ENCODE measurements around the gene PXYLP1.
A peak's percentile ranks its signal among the peaks of the same experiment; 100 is the strongest.
"Not testable (repeated sequence)": the region's sequence is repeated elsewhere in the genome, so short reads cannot be mapped to it uniquely, and the experiment has no call there.

PXYLP1 gene

GRCh38 chr3:141203866-141204265, 27.8 kb upstream of the PXYLP1 start:
- H4K8ac ChIP-seq (ENCODE audit: low read depth, low read length), result no peak overlapping the region
- no peak overlapping the region for H3K23ac ChIP-seq (ENCODE audit: low read length)
- H3K14ac ChIP-seq (ENCODE audit: low read length), result no peak overlapping the region
- H3K9ac ChIP-seq (ENCODE audit: low read length), result no peak overlapping the region
- peaks cover 7% of the 10 kb centered on the region for H3K79me1 ChIP-seq (ENCODE audit: low read length)
- H3K4me3 ChIP-seq (ENCODE audit: low read depth, low read length), result no peak overlapping the region
- no peak overlapping the region for H4K12ac ChIP-seq (ENCODE audit: low read depth, low read length)
- no peaks in the 10 kb centered on the region for H3K27me3 ChIP-seq (ENCODE audit: insufficient read depth, low read length)
- no peak overlapping the region for H3K4me2 ChIP-seq (ENCODE audit: low read length)
- H4K91ac ChIP-seq (ENCODE audit: low read depth, low read length), result no peak overlapping the region
- no peaks in the 10 kb centered on the region for H3K79me2 ChIP-seq (ENCODE audit: control insufficient read depth, insufficient read depth, low read length, poor library complexity)
- no peaks in the 10 kb centered on the region for H3K9me3 ChIP-seq (ENCODE audit: insufficient read depth, low read depth, low read length)
- WGBS (ENCODE audit: extremely low coverage, insufficient coverage, insufficient read length), result no CpG with 5 or more reads among the region's 4 CpGs
- H3K4me1 ChIP-seq (ENCODE audit: control insufficient read depth in 1 of 2, insufficient read depth in 2 of 2, low read length in 2 of 2), result peaks cover 6 to 18% of the 10 kb centered on the region in 2 experiments
- no peak overlapping the region for H3K18ac ChIP-seq (ENCODE audit: low read length)
- H2AFZ ChIP-seq (ENCODE audit: insufficient read depth, low read length, poor library complexity), result no peak overlapping the region
- H3K4ac ChIP-seq (ENCODE audit: low read depth, low read length), result no peak overlapping the region
- no peak overlapping the region for H3K27ac ChIP-seq (ENCODE audit: low read depth, low read length)
- H2BK5ac ChIP-seq (ENCODE audit: low read depth, low read length, poor library complexity), result no peak overlapping the region
- H2AK5ac ChIP-seq (ENCODE audit: low read length), result no peak overlapping the region
- H2BK12ac ChIP-seq (ENCODE audit: low read length), result no peak overlapping the region
- no peaks in the 10 kb centered on the region for H3K36me3 ChIP-seq (ENCODE audit: control insufficient read depth in 1 of 2, insufficient read depth in 2 of 2, low read length in 2 of 2)
- peak in 1 of 2 donors; percentile 61 for DNase-seq
- H2BK120ac ChIP-seq (ENCODE audit: insufficient read depth, low read length, poor library complexity), result no peak overlapping the region

DNA sequence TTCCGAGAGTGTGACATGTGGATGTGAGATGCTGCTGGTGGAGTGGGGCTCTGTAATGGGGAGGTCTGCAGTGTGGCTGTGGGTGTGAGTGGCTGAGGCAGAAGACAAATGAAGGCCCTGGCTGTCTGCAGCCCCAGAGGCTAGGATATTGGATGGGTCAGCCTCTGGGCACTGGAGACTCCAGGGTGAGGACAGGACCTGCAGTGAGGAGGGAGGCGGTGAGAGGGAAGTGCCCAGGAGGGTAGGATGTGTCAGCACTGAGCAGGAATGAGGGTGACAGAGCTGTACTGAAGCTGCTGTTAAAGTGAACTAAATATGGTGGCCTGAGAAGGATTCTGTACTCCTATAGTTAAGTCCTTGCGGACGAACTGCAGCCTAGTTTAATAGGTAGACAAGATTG, 27.3 kb upstream of the PXYLP1 start:
- H4K12ac ChIP-seq (ENCODE audit: low read depth, low read length), result no peak overlapping the region
- H3K4me1 ChIP-seq (ENCODE audit: control insufficient read depth in 1 of 2, insufficient read depth in 2 of 2, low read length in 2 of 2), result peaks cover 6 to 18% of the 10 kb centered on the region in 2 experiments
- no peak overlapping the region for H3K27ac ChIP-seq (ENCODE audit: low read depth, low read length)
- no peak overlapping the region for H2BK5ac ChIP-seq (ENCODE audit: low read depth, low read length, poor library complexity)
- no peak overlapping the region for H3K18ac ChIP-seq (ENCODE audit: low read length)
- H3K79me2 ChIP-seq (ENCODE audit: control insufficient read depth, insufficient read depth, low read length, poor library complexity), result no peaks in the 10 kb centered on the region
- peak overlapping the region; percentile 0 for H3K14ac ChIP-seq (ENCODE audit: low read length)
- peak; percentile 24 to 59 for DNase-seq
- no peak overlapping the region for H2AFZ ChIP-seq (ENCODE audit: insufficient read depth, low read length, poor library complexity)
- no peak overlapping the region for H3K4me3 ChIP-seq (ENCODE audit: low read depth, low read length)
- H2AK5ac ChIP-seq (ENCODE audit: low read length), result no peak overlapping the region
- no peak overlapping the region for H3K9ac ChIP-seq (ENCODE audit: low read length)
- no peak overlapping the region for H3K4me2 ChIP-seq (ENCODE audit: low read length)
- H3K4ac ChIP-seq (ENCODE audit: low read depth, low read length), result no peak overlapping the region
- no peak overlapping the region for H2BK120ac ChIP-seq (ENCODE audit: insufficient read depth, low read length, poor library complexity)
- no peak overlapping the region for H2BK12ac ChIP-seq (ENCODE audit: low read length)
- H3K79me1 ChIP-seq (ENCODE audit: low read length), result peaks cover 7% of the 10 kb centered on the region
- no peak overlapping the region for H4K8ac ChIP-seq (ENCODE audit: low read depth, low read length)
- H3K36me3 ChIP-seq (ENCODE audit: control insufficient read depth in 1 of 2, insufficient read depth in 2 of 2, low read length in 2 of 2), result no peaks in the 10 kb centered on the region
- H3K27me3 ChIP-seq (ENCODE audit: insufficient read depth, low read length), result no peaks in the 10 kb centered on the region
- peak overlapping the region; percentile 8 for H4K91ac ChIP-seq (ENCODE audit: low read depth, low read length)
- H3K23ac ChIP-seq (ENCODE audit: low read length), result no peak overlapping the region
- no CpG with 5 or more reads among the region's 4 CpGs for WGBS (ENCODE audit: extremely low coverage, insufficient coverage, insufficient read length)
- H3K9me3 ChIP-seq (ENCODE audit: insufficient read depth, low read depth, low read length), result no peaks in the 10 kb centered on the region

DNA sequence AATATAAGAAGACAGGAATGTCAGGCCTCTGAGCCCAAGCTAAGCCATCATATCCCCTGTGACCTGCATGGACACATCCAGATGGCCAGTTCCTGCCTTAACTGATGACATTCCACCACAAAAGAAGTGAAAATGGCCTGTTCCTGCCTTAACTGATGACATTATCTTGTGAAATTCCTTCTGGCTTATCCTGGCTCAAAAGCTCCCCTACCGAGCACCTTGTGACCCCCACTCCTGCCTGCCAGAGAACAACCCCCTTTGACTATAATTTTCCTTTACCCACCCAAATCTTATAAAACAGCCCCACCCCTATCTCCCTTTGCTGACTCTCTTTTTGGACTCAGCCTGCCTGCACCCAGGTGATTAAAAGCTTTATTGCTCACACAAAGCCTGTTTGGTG, 20.3 kb upstream of the PXYLP1 start:
- WGBS (ENCODE audit: extremely low coverage, insufficient coverage, insufficient read length), result no CpG with 5 or more reads among the region's 1 CpG

GRCh38 chr3:141212101-141212500, 19.5 kb upstream of the PXYLP1 start:
- Histone ChIP-seq H2BK120ac (ENCODE audit: insufficient read depth, low read length, poor library complexity) (no peak overlapping the region), H3K9me3 (ENCODE audit: insufficient read depth, low read depth, low read length) (peaks cover 2% of the 10 kb centered on the region), H3K27me3 (ENCODE audit: insufficient read depth, low read length) (no peaks in the 10 kb centered on the region), H4K8ac (ENCODE audit: low read depth, low read length) (no peak overlapping the region), H3K27ac (ENCODE audit: low read depth, low read length) (no peak overlapping the region), H4K91ac (ENCODE audit: low read depth, low read length) (no peak overlapping the region), H2BK5ac (ENCODE audit: low read depth, low read length, poor library complexity) (no peak overlapping the region), H2AFZ (ENCODE audit: insufficient read depth, low read length, poor library complexity) (no peak overlapping the region), H4K12ac (ENCODE audit: low read depth, low read length) (no peak overlapping the region), H3K4me3 (ENCODE audit: low read depth, low read length) (no peak overlapping the region), H3K9ac (ENCODE audit: low read length) (no peak overlapping the region), H2BK12ac (ENCODE audit: low read length) (no peak overlapping the region), H3K36me3 (ENCODE audit: control insufficient read depth in 1 of 2, insufficient read depth in 2 of 2, low read length in 2 of 2) (peaks cover 2 to 3% of the 10 kb centered on the region in 2 experiments), H3K14ac (ENCODE audit: low read length) (no peak overlapping the region), H3K4ac (ENCODE audit: low read depth, low read length) (no peak overlapping the region), H2AK5ac (ENCODE audit: low read length) (no peak overlapping the region), H3K18ac (ENCODE audit: low read length) (no peak overlapping the region), H3K23ac (ENCODE audit: low read length) (no peak overlapping the region), H3K79me2 (ENCODE audit: control insufficient read depth, insufficient read depth, low read length, poor library complexity) (no peaks in the 10 kb centered on the region), H3K4me1 (ENCODE audit: control insufficient read depth in 1 of 2, insufficient read depth in 2 of 2, low read length in 2 of 2) (peaks cover 0 to 3% of the 10 kb centered on the region in 2 experiments), H3K79me1 (ENCODE audit: low read length) (no peaks in the 10 kb centered on the region), H3K4me2 (ENCODE audit: low read length) (no peak overlapping the region)
- no CpG with 5 or more reads among the region's 2 CpGs for WGBS (ENCODE audit: extremely low coverage, insufficient coverage, insufficient read length)
- DNase-seq, result peak in 1 of 2 donors; percentile 86

More for the DNA sequence above, 20.3 kb upstream of the PXYLP1 start:
- not testable (repeated sequence) for H3K27ac ChIP-seq (ENCODE audit: low read depth, low read length); H3K9me3 ChIP-seq (ENCODE audit: insufficient read depth, low read depth, low read length); H3K14ac ChIP-seq (ENCODE audit: low read length); H3K23ac ChIP-seq (ENCODE audit: low read length); H3K4me1 ChIP-seq (ENCODE audit: control insufficient read depth in 1 of 2, insufficient read depth in 2 of 2, low read length in 2 of 2); H3K27me3 ChIP-seq (ENCODE audit: insufficient read depth, low read length); H3K18ac ChIP-seq (ENCODE audit: low read length); H4K12ac ChIP-seq (ENCODE audit: low read depth, low read length); H3K4me2 ChIP-seq (ENCODE audit: low read length); H3K4me3 ChIP-seq (ENCODE audit: low read depth, low read length); H2BK12ac ChIP-seq (ENCODE audit: low read length); H3K9ac ChIP-seq (ENCODE audit: low read length); H3K36me3 ChIP-seq (ENCODE audit: control insufficient read depth in 1 of 2, insufficient read depth in 2 of 2, low read length in 2 of 2); H2BK120ac ChIP-seq (ENCODE audit: insufficient read depth, low read length, poor library complexity); DNase-seq; H2AK5ac ChIP-seq (ENCODE audit: low read length); H4K8ac ChIP-seq (ENCODE audit: low read depth, low read length); H2BK5ac ChIP-seq (ENCODE audit: low read depth, low read length, poor library complexity); H4K91ac ChIP-seq (ENCODE audit: low read depth, low read length); H3K79me2 ChIP-seq (ENCODE audit: control insufficient read depth, insufficient read depth, low read length, poor library complexity); H3K4ac ChIP-seq (ENCODE audit: low read depth, low read length); H2AFZ ChIP-seq (ENCODE audit: insufficient read depth, low read length, poor library complexity); H3K79me1 ChIP-seq (ENCODE audit: low read length)

Data from trophoblast cell (in vitro differentiated cells and primary cell).